Uterus (tissue), 4 donors: ENCODE results near the gene ACTRT2. TPM values are rescaled to one million over a fixed set of nuclear protein-coding genes. Genes with fewer than 3 reads are reported as not detected.

Source experiments
- DNase-seq, 2 donors: peaks; one replicate each; pipeline ENCODE4 v3.0.0-alpha.2; 2019 to 2020
- H3K27ac ChIP-seq, 2 donors: fragments of 200-600 bp; sonication (generic); 1 replicate in 1 of 2; 2 replicates in 1 of 2; pipeline ENCODE4 v1.5.1; 2016 to 2018
- H3K27me3 ChIP-seq, 2 donors: fragments of 200-600 bp; sonication (generic); one replicate each; pipeline ENCODE4 v1.5.1; 2018 to 2019; ENCODE audit warnings: control low read depth in 1 of 2
- H3K36me3 ChIP-seq, 2 donors: fragments of 200-600 bp; sonication (generic); one replicate each; pipeline ENCODE4 v1.5.1; 2019; ENCODE audit warnings: control low read depth in 1 of 2
- H3K4me1 ChIP-seq, 2 donors: fragments of 200-600 bp; sonication (generic); one replicate each; pipeline ENCODE4 v1.5.1; 2018 to 2019; ENCODE audit warnings: control low read depth in 1 of 2
- H3K4me3 ChIP-seq, 2 donors: fragments of 200-600 bp; sonication (generic); 1 replicate in 1 of 2; 2 replicates in 1 of 2; pipeline ENCODE4 v1.5.1; 2018 to 2019; ENCODE audit warnings: mild to moderate bottlenecking in 1 of 2
- H3K9me3 ChIP-seq, 2 donors: fragments of 200-600 bp; sonication (generic); one replicate each; pipeline ENCODE4 v1.5.1; 2019; ENCODE audit warnings: control low read depth in 1 of 2
- POLR2A ChIP-seq, 2 donors: fragments of 450-650 bp; IDR thresholded peaks; one replicate each; pipeline ENCODE4 v1.6.1; 2016; ENCODE audit warnings: antibody characterized with exemption in 2 of 2, mild to moderate bottlenecking in 1 of 2, moderate library complexity in 1 of 2
- intact Hi-C: fragments of 100-400 bp; cut with DNase I; formaldehyde crosslinking; loops from one replicate; pipeline ENCODE4 v1.15.1; 2023; ENCODE audit warnings: low total_unique reads
- total RNA-seq, 4 donors: library from RNA; depleted of rRNA in 3 of 4; stranded (reverse); fragments of >200 nt in 3 of 4; gene quantifications; one replicate each; pipeline versions ENCODE4 v1.1.0 to v1.2.4, GENCODE V29; 2014 to 2023
- TF ChIP-seq, protein P1 (sequence below), 4 experiments: fragments of 200-600 bp in 2 of 4; fragments of 450-650 bp in 2 of 4; sonication (generic) in 2 of 4; IDR thresholded peaks; one replicate each; pipeline ENCODE4 v1.5.1; 2016 to 2019; ENCODE audit warnings: antibody characterized with exemption in 4 of 4, mild to moderate bottlenecking in 2 of 4, moderate library complexity in 1 of 4
- donor health status: DM: yes; HTN: yes; CAD: no.

Gene ACTRT2
- total RNA-seq, 4 donors from 2014 or later: not detected

DNA sequence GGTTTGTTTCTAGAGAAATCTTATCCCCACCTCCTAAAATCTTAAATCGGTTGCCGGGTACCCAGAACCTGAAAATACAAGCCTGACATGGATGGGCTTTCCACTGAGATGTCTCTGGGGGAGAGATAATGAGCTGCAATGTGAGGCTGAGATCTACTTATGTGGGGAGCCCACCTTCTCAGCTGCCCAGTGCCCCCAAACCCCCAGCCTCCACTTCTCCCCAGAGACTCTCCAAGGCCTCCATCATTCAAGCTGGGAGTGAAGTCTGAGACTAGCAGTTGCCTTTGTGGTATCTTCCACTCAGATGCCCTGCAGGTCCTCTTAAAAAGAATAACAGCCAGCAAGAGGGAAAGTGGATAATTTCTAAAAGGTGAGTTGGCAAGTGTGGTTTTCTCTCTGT, 11.7 kb upstream of the ACTRT2 start:
- peaks cover 0 to 7% of the 10 kb centered on the region in 2 donors for H3K27me3 ChIP-seq
- no peak for DNase-seq
- TF ChIP-seq, protein P1, sequence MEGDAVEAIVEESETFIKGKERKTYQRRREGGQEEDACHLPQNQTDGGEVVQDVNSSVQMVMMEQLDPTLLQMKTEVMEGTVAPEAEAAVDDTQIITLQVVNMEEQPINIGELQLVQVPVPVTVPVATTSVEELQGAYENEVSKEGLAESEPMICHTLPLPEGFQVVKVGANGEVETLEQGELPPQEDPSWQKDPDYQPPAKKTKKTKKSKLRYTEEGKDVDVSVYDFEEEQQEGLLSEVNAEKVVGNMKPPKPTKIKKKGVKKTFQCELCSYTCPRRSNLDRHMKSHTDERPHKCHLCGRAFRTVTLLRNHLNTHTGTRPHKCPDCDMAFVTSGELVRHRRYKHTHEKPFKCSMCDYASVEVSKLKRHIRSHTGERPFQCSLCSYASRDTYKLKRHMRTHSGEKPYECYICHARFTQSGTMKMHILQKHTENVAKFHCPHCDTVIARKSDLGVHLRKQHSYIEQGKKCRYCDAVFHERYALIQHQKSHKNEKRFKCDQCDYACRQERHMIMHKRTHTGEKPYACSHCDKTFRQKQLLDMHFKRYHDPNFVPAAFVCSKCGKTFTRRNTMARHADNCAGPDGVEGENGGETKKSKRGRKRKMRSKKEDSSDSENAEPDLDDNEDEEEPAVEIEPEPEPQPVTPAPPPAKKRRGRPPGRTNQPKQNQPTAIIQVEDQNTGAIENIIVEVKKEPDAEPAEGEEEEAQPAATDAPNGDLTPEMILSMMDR (IDR thresholded peaks at IDR 0.05): no peak
- no peak for TF ChIP-seq POLR2A (IDR thresholded peaks at IDR 0.05)

DNA sequence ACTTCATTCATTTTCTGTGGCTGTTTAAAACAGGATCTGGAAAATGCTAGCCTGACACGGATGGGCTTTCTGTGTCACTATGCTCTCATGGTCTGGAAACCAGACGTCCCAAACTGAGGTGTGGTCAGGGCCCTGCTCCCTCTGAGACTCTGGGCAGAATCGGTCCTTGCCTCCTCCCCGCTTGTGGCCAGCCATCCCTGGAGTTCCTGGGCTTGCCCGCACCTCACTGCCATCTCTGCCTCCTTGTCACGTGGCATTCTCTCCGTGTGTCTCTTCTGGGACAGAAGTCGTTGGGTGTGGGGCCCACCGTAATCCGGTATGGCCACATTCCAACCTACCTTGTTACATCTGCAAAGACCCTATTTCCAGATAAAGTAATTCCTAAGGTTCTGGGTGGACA, 10.1 kb upstream of the ACTRT2 start:
- intact Hi-C loops: no loop called here
- Histone ChIP-seq H3K36me3 (no peaks in the 10 kb centered on the region), H3K27ac (no peak overlapping the region), H3K4me3 (no peak overlapping the region), H3K27me3 (peaks cover 0 to 7% of the 10 kb centered on the region in 2 donors), H3K9me3 (peaks cover 0 to 6% of the 10 kb centered on the region in 2 donors), H3K4me1 (no peaks in the 10 kb centered on the region)
- TF ChIP-seq POLR2A (IDR thresholded peaks at IDR 0.05): no peak
- TF ChIP-seq, protein P1 (IDR thresholded peaks at IDR 0.05): no peak
- no peak for DNase-seq

More for the DNA sequence above, 11.7 kb upstream of the ACTRT2 start:
- Histone ChIP-seq H3K4me1 (no peaks in the 10 kb centered on the region), H3K27ac (no peak overlapping the region), H3K36me3 (no peaks in the 10 kb centered on the region), H3K9me3 (peaks cover 0 to 6% of the 10 kb centered on the region in 2 donors), H3K4me3 (no peak overlapping the region)
- intact Hi-C loops: no loop called here

DNA sequence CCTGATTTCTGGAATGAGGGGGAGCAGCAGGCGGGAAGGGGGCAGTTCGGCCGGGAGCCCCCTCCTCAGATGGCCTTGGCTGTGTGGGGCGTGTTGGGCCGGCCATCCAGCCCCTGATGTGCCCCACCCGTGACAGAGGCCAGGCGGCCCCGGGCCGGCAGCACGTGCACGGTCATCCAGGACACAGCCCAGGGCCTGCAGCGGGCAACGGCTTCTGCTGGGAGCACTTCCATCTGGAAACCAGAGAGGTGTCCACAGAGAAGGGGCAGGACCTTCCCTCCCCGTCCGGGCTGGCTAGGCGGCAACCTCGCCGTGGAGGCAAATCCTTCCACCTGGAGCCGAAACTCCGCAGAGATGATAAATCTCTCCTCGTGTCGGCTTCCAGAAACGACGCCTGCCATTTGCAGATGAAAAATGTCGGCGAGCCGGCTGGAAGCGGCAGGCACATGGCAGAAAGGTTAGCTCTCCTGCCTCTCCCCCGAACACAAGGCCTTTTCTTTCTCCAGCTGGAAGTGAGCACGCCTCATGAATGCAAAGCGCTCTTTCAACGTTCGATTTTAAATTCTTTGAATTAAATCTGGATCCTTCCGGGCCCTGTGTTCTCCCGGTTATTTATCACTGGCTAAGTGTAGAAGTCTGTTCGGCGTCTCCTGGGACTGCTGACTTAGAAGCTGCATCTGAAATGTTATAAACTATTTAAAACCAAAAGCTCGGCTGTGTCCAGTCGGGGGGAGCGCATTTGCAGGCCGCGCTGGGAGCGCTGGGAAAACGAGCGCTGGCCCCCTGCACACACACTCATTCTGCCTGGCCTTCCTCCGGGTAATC, 9.4 kb upstream of the ACTRT2 start:
- no peak overlapping the region for H3K4me3 ChIP-seq
- H3K9me3 ChIP-seq: peaks cover 0 to 6% of the 10 kb centered on the region in 2 donors
- no peak for DNase-seq
- no peak overlapping the region for H3K27ac ChIP-seq
- TF ChIP-seq, protein P1 (IDR thresholded peaks at IDR 0.05): no peak
- TF ChIP-seq POLR2A (IDR thresholded peaks at IDR 0.05): no peak
- H3K4me1 ChIP-seq: no peaks in the 10 kb centered on the region
- no peaks in the 10 kb centered on the region for H3K36me3 ChIP-seq
- H3K27me3 ChIP-seq: peaks cover 0 to 7% of the 10 kb centered on the region in 2 donors
- intact Hi-C loops: no loop called here

DNA sequence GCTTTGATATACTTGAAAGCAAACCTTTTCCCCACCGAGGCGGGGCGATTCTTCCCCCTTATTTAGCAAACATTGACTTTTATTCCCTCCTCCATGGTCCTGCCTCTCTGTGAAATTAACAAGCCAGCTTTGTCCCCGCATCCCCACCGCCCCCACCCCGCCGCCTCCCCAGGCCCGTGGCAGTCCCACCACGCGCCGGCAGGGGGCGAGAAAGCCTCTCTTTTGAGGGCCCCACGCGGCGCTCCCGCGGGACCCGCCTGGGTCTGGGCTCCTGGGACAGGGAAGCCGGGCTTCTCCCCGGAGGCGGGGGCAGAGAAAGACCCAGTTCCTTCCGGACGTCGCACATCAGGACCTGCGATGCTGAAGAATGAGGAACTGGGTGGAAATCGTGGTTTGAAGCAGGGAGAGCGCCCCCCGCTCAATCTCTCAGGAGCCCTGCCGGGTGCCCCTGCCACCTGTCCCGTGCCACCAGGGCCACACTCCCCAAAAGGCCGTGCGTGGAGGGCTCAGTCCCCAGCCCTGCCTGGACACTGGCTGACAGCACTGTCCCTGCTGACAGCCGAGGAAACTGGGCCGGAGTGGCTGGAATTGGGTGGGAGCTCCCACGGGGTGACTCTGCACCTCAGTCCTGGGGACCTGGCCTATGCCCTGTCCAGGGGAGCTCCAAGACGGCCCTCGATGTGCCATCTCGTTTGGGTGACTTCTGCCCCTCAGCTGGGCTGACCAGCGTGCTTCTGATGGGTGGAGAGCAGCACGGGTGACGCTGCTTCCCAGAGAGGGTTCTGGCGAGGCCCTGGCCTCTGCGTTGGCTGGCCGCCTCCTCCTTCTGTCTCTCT, 8.6 kb upstream of the ACTRT2 start:
- no peak overlapping the region for H3K4me3 ChIP-seq
- peak in 1 of 2 donors; percentile 39 for DNase-seq
- H3K36me3 ChIP-seq: no peaks in the 10 kb centered on the region
- H3K9me3 ChIP-seq: peaks cover 0 to 5% of the 10 kb centered on the region in 2 donors
- intact Hi-C loops: no loop called here
- no peaks in the 10 kb centered on the region for H3K4me1 ChIP-seq
- TF ChIP-seq, protein P1 (IDR thresholded peaks at IDR 0.05): peak; percentile 41 to 85 (median 54)
- no peak for TF ChIP-seq POLR2A (IDR thresholded peaks at IDR 0.05)
- H3K27me3 ChIP-seq: peaks cover 0 to 7% of the 10 kb centered on the region in 2 donors
- H3K27ac ChIP-seq: no peak overlapping the region
